K562 (cell line): Measurements from ENCODE around the gene TTC16. TPM values are rescaled to one million over a fixed set of nuclear protein-coding genes. Genes with fewer than 3 reads are reported as not detected.

Source experiments
- ATAC-seq: fragments of 200-7000 bp; cut with Tn5 transposase; 3 replicates; pipeline ENCODE4 v1.9.1; 2020; ENCODE audit warnings: moderate library complexity
- BruUV-seq: library from RNA; stranded (reverse); fragments of 400-500 nt; replicated peaks from 2 replicates; lab custom pipeline; 2021; lab: Mats Ljungman, UMichigan
- CTCF ChIA-PET: fragments of 300-600 bp; formaldehyde crosslinking; extraction: SDS; loops from one replicate; lab custom pipeline; 2021; ENCODE audit warnings: low intra/inter-chr PET ratio; lab: Yijun Ruan, JAX
- POLR2A ChIA-PET: fragments of 300-600, 350-650 bp; sonication (Branson Sonifier 250); formaldehyde crosslinking; extraction: SDS; loops from one replicate; lab custom pipeline; 2021; ENCODE audit warnings: antibody characterized with exemption, inconsistent platforms; lab: Yijun Ruan, JAX
- DNase-seq, 4 experiments: peaks; one replicate each; pipeline versions ENCODE4 v3.0.0 to v3.0.0-alpha.2; 2011 to 2018; ENCODE audit warnings: low spot score in 3 of 4, mixed read lengths in 3 of 4; ENCODE audit errors: extremely low read depth in 1 of 4
- FAIRE-seq: peaks from 2 replicates; lab custom pipeline; 2011; peaks lifted over from hg19 to GRCh38; lab: Jason Lieb, UNC
- H2AFZ ChIP-seq: 2 replicates; pipeline ENCODE4 v1.6.0; 2011; ENCODE audit warnings: low read depth, low read length, control low read depth, inconsistent platforms
- H3K27ac ChIP-seq: fragments of 200-600 bp; 3 replicates; pipeline ENCODE4 v1.8.0; 2011; ENCODE audit warnings: low read depth, mild to moderate bottlenecking, control low read depth, inconsistent platforms, low read length, moderate library complexity, mixed read lengths; ENCODE audit errors: extremely low read depth
- H3K27me3 ChIP-seq, 2 experiments: fragments of 300-600 bp in 1 of 2; 2 replicates in 1 of 2; 3 replicates in 1 of 2; pipeline versions ENCODE4 v1.6.0 to v1.8.0; 2011; ENCODE audit warnings: inconsistent platforms in 2 of 2, low read length in 2 of 2, mild to moderate bottlenecking in 1 of 2, mixed read lengths in 1 of 2, moderate library complexity in 1 of 2; ENCODE audit not compliant: control insufficient read depth in 2 of 2, insufficient read depth in 2 of 2
- H3K36me3 ChIP-seq: fragments of 300-600 bp; 3 replicates; pipeline ENCODE4 v1.8.0; 2011; ENCODE audit warnings: mild to moderate bottlenecking, low read length, inconsistent platforms; ENCODE audit not compliant: control insufficient read depth, insufficient read depth
- H3K4me1 ChIP-seq, 2 experiments: fragments of 200-600 bp in 1 of 2; replicated peaks in 1 of 2; 2 replicates in 1 of 2; 3 replicates in 1 of 2; pipeline versions ENCODE4 v1.5.1 to v1.8.0; 2011; ENCODE audit warnings: inconsistent platforms in 2 of 2, low read length in 2 of 2, mild to moderate bottlenecking in 1 of 2, mixed read lengths in 1 of 2, moderate library complexity in 1 of 2; ENCODE audit not compliant: control insufficient read depth in 2 of 2, insufficient read depth in 2 of 2
- H3K4me2 ChIP-seq: 2 replicates; pipeline ENCODE4 v1.6.1; 2011; ENCODE audit warnings: low read length, control low read depth, inconsistent platforms, mixed read lengths; ENCODE audit not compliant: insufficient read depth
- H3K4me3 ChIP-seq: fragments of 200-600 bp; sonication (generic), shearing (Covaris generic); 2 replicates; pipeline ENCODE4 v1.5.1; 2016; ENCODE audit warnings: control low read depth, inconsistent platforms
- H3K79me2 ChIP-seq: fragments of 200-600 bp; 3 replicates; pipeline ENCODE4 v1.8.0; 2011; ENCODE audit warnings: low read length, inconsistent platforms; ENCODE audit not compliant: control insufficient read depth, insufficient read depth
- H3K9ac ChIP-seq, 2 experiments: 2 replicates each; pipeline versions ENCODE4 v1.6.0 to v1.6.1; 2011; ENCODE audit warnings: low read depth in 2 of 2, low read length in 2 of 2, control low read depth in 1 of 2, inconsistent platforms in 1 of 2, mild to moderate bottlenecking in 1 of 2, mixed read lengths in 1 of 2; ENCODE audit not compliant: insufficient read depth in 1 of 2
- H3K9me1 ChIP-seq: one replicate; pipeline ENCODE4 v1.6.0; 2011; ENCODE audit warnings: inconsistent platforms, mild to moderate bottlenecking, low read length, moderate library complexity; ENCODE audit not compliant: control insufficient read depth, insufficient read depth
- H3K9me3 ChIP-seq: replicated peaks from 2 replicates; pipeline ENCODE4 v1.5.1; 2011; ENCODE audit warnings: low read depth, low read length, inconsistent platforms; ENCODE audit not compliant: control insufficient read depth, insufficient read depth
- H4K20me1 ChIP-seq: replicated peaks from 2 replicates; pipeline ENCODE4 v1.6.1; 2011; ENCODE audit warnings: low read length, inconsistent platforms, mixed read lengths; ENCODE audit not compliant: control insufficient read depth, insufficient read depth
- CHCHD3 ChIP-seq: fragments of 250-450 bp; sonication (Bioruptor Pico); IDR thresholded peaks from 2 replicates; pipeline ENCODE4 v2.1.2; 2022; ENCODE audit warnings: mild to moderate bottlenecking
- EHMT2 ChIP-seq: fragments of 450-650 bp; IDR thresholded peaks from 2 replicates; pipeline ENCODE4 v1.6.1; 2018; ENCODE audit warnings: antibody characterized with exemption
- MEF2A ChIP-seq: IDR thresholded peaks from 2 replicates; pipeline ENCODE4 v1.6.1; 2011; ENCODE audit warnings: low read depth, mild to moderate bottlenecking, low read length, moderate library complexity; ENCODE audit not compliant: control insufficient read depth
- NR3C1 ChIP-seq: sonication (generic); formaldehyde crosslinking; IDR thresholded peaks from 2 replicates; pipeline ENCODE4 v1.8.1; 2022; ENCODE audit warnings: missing genetic modification reagents
- PRMT5 ChIP-seq: sonication (generic); formaldehyde crosslinking; IDR thresholded peaks from 2 replicates; pipeline ENCODE4 v1.5.0; 2020; ENCODE audit warnings: missing genetic modification reagents
- STAG1 ChIP-seq: sonication (generic); formaldehyde crosslinking; IDR thresholded peaks from 2 replicates; pipeline ENCODE4 v1.5.0; 2020; ENCODE audit warnings: missing genetic modification reagents, borderline replicate concordance
- ZNF644 ChIP-seq: fragments of 200-800 bp; sonication (Bioruptor generic); IDR thresholded peaks from 2 replicates; pipeline ENCODE4 v1.6.1; 2016; ENCODE audit warnings: low read depth, missing genetic modification characterization, missing compliant biosample characterization
- WGBS: fragments of 100-300 bp; shearing (Covaris generic); methylation state at CpG from one replicate; pipeline ENCODE4 v1.1.6; 2016; ENCODE audit warnings: low coverage, mixed read lengths; ENCODE audit not compliant: insufficient coverage; ENCODE audit errors: missing lambda C conversion rate; 5-methylcytosine and 5-hydroxymethylcytosine counted together
- in situ Hi-C: fragments of 300-500 bp; cut with MboI; formaldehyde crosslinking; loops from 4 replicates; pipeline ENCODE4 v1.15.0; 2018; ENCODE audit warnings: inconsistent platforms, mixed read lengths
- intact Hi-C: fragments of 100-400 bp; cut with micrococcal nuclease; formaldehyde crosslinking; loops from 2 replicates; pipeline ENCODE4 v1.14.2; 2022
- polyA plus RNA-seq, 8 experiments: library from polyadenylated mRNA; depleted of rRNA in 4 of 8; stranded (reverse) in 5 of 8; unstranded in 3 of 8; fragments of >200 nt; fragmentation: Nextera tagmentation in 2 of 8; fragmentation: Illumina TruSeq in 1 of 8; extraction: Ambion mirVana in 2 of 8; extraction: Trizol in 1 of 8; gene quantifications; 2 replicates each; pipeline versions ENCODE4 v1.2.1 to v1.2.3, GENCODE V29; 2011 to 2014; ENCODE audit warnings: inconsistent platforms in 1 of 8, missing spikeins in 1 of 8
- total RNA-seq, 7 experiments: library from RNA; depleted of rRNA in 6 of 7; stranded (reverse); fragments of >200 nt in 6 of 7; fragmentation: Illumina TruSeq in 2 of 7; extraction: Trizol in 2 of 7; gene quantifications; 2 replicates each; pipeline versions ENCODE4 v1.2.1 to v1.2.3, GENCODE V29; 2011 to 2021; ENCODE audit warnings: low replicate concordance in 1 of 7
- TF ChIP-seq, protein P1 (sequence below): fragments of 200-800 bp; sonication (Bioruptor generic); IDR thresholded peaks from 2 replicates; pipeline ENCODE4 v1.6.1; 2017; ENCODE audit warnings: missing genetic modification characterization, missing compliant biosample characterization
- TF ChIP-seq, protein P2 (sequence below), 2 experiments: fragments of 450-650 bp; IDR thresholded peaks; 2 replicates each; pipeline ENCODE4 v1.6.1; 2018; ENCODE audit warnings: mild to moderate bottlenecking in 2 of 2, low read depth in 1 of 2; ENCODE audit not compliant: partially characterized antibody in 2 of 2
- TF ChIP-seq, protein P3 (sequence below): sonication (generic); formaldehyde crosslinking; IDR thresholded peaks from 2 replicates; pipeline ENCODE4 v1.8.0; 2022; ENCODE audit warnings: mild to moderate bottlenecking, missing genetic modification reagents

TTC16 gene
- total and polyA plus RNA-seq, 9 of the 15 experiments (the other 6 are each of a cell fraction or from before 2014, with no cell fraction given) = 0.11 TPM; not detected in 8

- Histone ChIP-seq H4K20me1 (peaks cover 23% of the 10 kb centered on the region), H3K9ac (no peak overlapping the region), H3K4me2 (no peak overlapping the region), H3K79me2 (no peaks in the 10 kb centered on the region), H3K36me3 (no peaks in the 10 kb centered on the region), H3K9me3 (no peaks in the 10 kb centered on the region), H3K27me3 (peaks cover 11 to 61% of the 10 kb centered on the region in 2 experiments; a peak in 3 of 5 replicates), H2AFZ (no peak overlapping the region), H3K4me1 (peaks cover 0 to 25% of the 10 kb centered on the region in 2 experiments; a peak in 2 of 5 replicates), H3K27ac (no peak overlapping the region), H3K9me1 (no peaks in the 10 kb centered on the region), H3K4me3 (no peak overlapping the region)
- FAIRE-seq (peak; percentile 80), DNase-seq (peak; percentile 51 to 60 (median 54)), ATAC-seq (peak; percentile 71)
- intact Hi-C loops (no loop called here), in situ Hi-C loops (loop anchor here (25.0 kb wide), 1 partner anchor 611 kb away; the partner anchor contains the start of gene URM1)
- BruUV-seq = no TSS peak
- ChIA-PET POLR2A (no interaction called here), CTCF (no interaction called here)
- whole genome bisulfite sequencing = 12% methylated on average over 10 of the region's 10 CpGs
- TF ChIP-seq NR3C1 (CRISPR knock-in tag) (peak; percentile 24; the same call in 1 of the 2 replicates), PRMT5 (CRISPR knock-in tag) (peak; percentile 93), ZNF644 (0 out of 2 replicates have a peak, but pooled peaks have one; percentile 25), STAG1 (0 out of 2 replicates have a peak, but pooled peaks have one; percentile 32), CHCHD3 (CRISPR knock-in tag) (no peak), MEF2A (no peak), EHMT2 (peak; percentile 98)
- TF ChIP-seq, protein P1, sequence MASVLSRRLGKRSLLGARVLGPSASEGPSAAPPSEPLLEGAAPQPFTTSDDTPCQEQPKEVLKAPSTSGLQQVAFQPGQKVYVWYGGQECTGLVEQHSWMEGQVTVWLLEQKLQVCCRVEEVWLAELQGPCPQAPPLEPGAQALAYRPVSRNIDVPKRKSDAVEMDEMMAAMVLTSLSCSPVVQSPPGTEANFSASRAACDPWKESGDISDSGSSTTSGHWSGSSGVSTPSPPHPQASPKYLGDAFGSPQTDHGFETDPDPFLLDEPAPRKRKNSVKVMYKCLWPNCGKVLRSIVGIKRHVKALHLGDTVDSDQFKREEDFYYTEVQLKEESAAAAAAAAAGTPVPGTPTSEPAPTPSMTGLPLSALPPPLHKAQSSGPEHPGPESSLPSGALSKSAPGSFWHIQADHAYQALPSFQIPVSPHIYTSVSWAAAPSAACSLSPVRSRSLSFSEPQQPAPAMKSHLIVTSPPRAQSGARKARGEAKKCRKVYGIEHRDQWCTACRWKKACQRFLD = peak; percentile 58; the same call in 1 of the 2 replicates
- TF ChIP-seq, protein P2, sequence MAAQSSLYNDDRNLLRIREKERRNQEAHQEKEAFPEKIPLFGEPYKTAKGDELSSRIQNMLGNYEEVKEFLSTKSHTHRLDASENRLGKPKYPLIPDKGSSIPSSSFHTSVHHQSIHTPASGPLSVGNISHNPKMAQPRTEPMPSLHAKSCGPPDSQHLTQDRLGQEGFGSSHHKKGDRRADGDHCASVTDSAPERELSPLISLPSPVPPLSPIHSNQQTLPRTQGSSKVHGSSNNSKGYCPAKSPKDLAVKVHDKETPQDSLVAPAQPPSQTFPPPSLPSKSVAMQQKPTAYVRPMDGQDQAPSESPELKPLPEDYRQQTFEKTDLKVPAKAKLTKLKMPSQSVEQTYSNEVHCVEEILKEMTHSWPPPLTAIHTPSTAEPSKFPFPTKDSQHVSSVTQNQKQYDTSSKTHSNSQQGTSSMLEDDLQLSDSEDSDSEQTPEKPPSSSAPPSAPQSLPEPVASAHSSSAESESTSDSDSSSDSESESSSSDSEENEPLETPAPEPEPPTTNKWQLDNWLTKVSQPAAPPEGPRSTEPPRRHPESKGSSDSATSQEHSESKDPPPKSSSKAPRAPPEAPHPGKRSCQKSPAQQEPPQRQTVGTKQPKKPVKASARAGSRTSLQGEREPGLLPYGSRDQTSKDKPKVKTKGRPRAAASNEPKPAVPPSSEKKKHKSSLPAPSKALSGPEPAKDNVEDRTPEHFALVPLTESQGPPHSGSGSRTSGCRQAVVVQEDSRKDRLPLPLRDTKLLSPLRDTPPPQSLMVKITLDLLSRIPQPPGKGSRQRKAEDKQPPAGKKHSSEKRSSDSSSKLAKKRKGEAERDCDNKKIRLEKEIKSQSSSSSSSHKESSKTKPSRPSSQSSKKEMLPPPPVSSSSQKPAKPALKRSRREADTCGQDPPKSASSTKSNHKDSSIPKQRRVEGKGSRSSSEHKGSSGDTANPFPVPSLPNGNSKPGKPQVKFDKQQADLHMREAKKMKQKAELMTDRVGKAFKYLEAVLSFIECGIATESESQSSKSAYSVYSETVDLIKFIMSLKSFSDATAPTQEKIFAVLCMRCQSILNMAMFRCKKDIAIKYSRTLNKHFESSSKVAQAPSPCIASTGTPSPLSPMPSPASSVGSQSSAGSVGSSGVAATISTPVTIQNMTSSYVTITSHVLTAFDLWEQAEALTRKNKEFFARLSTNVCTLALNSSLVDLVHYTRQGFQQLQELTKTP (IDR thresholded peaks at IDR 0.05; ENCODE audit: low read depth in 1 of 2, partially characterized antibody in 2 of 2) = peak in 1 of 2 experiments; percentile 88
- TF ChIP-seq, protein P3, sequence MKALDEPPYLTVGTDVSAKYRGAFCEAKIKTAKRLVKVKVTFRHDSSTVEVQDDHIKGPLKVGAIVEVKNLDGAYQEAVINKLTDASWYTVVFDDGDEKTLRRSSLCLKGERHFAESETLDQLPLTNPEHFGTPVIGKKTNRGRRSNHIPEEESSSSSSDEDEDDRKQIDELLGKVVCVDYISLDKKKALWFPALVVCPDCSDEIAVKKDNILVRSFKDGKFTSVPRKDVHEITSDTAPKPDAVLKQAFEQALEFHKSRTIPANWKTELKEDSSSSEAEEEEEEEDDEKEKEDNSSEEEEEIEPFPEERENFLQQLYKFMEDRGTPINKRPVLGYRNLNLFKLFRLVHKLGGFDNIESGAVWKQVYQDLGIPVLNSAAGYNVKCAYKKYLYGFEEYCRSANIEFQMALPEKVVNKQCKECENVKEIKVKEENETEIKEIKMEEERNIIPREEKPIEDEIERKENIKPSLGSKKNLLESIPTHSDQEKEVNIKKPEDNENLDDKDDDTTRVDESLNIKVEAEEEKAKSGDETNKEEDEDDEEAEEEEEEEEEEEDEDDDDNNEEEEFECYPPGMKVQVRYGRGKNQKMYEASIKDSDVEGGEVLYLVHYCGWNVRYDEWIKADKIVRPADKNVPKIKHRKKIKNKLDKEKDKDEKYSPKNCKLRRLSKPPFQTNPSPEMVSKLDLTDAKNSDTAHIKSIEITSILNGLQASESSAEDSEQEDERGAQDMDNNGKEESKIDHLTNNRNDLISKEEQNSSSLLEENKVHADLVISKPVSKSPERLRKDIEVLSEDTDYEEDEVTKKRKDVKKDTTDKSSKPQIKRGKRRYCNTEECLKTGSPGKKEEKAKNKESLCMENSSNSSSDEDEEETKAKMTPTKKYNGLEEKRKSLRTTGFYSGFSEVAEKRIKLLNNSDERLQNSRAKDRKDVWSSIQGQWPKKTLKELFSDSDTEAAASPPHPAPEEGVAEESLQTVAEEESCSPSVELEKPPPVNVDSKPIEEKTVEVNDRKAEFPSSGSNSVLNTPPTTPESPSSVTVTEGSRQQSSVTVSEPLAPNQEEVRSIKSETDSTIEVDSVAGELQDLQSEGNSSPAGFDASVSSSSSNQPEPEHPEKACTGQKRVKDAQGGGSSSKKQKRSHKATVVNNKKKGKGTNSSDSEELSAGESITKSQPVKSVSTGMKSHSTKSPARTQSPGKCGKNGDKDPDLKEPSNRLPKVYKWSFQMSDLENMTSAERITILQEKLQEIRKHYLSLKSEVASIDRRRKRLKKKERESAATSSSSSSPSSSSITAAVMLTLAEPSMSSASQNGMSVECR (CRISPR knock-in tag) = peak; percentile 46; the same call in 1 of the 2 replicates
Observed at GRCh38 chr9:127751269-127752054, 35.6 kb downstream of the TTC16 start.
